Measurements from ENCODE around the gene EFHC1. TPM values are rescaled to one million over a fixed set of nuclear protein-coding genes. Genes with fewer than 3 reads are reported as not detected.

The EFHC1 gene
- total RNA-seq, 1 donor from 2014 or later: 43.6 TPM

GRCh38 chr6:52494298-52495072, 74.3 kb downstream of the EFHC1 start:
- H3K4me1 Mint-ChIP-seq (ENCODE audit: low read depth): peaks cover 2% of the 10 kb centered on the region
- H3K27ac Mint-ChIP-seq: no peak overlapping the region
- peaks cover 3% of the 10 kb centered on the region for H3K9me3 Mint-ChIP-seq (ENCODE audit: low read depth)
- no peaks in the 10 kb centered on the region for H3K27me3 Mint-ChIP-seq
- no peak for DNase-seq (ENCODE audit: low spot score, unreplicated experiment)
- H3K36me3 Mint-ChIP-seq (ENCODE audit: insufficient read depth): peaks cover 10% of the 10 kb centered on the region
- no peak for TF ChIP-seq CTCF (IDR thresholded peaks at IDR 0.05; ENCODE audit: unreplicated experiment)
- no peak overlapping the region for H3K4me3 Mint-ChIP-seq (ENCODE audit: low read depth)

GRCh38 chr6:52495922-52496321, 75.8 kb downstream of the EFHC1 start:
- Mint-ChIP-seq H3K27ac (no peak overlapping the region), H3K9me3 (ENCODE audit: low read depth) (peaks cover 3% of the 10 kb centered on the region), H3K4me1 (ENCODE audit: low read depth) (peaks cover 2% of the 10 kb centered on the region), H3K4me3 (ENCODE audit: low read depth) (no peak overlapping the region), H3K36me3 (ENCODE audit: insufficient read depth) (peaks cover 9% of the 10 kb centered on the region), H3K27me3 (no peaks in the 10 kb centered on the region)
- no peak for TF ChIP-seq CTCF (IDR thresholded peaks at IDR 0.05; ENCODE audit: unreplicated experiment)
- DNase-seq (ENCODE audit: low spot score, unreplicated experiment): no peak

- Mint-ChIP-seq H3K27me3 (no peaks in the 10 kb centered on the region), H3K4me3 (ENCODE audit: low read depth) (no peak overlapping the region), H3K4me1 (ENCODE audit: low read depth) (peaks cover 2% of the 10 kb centered on the region), H3K9me3 (ENCODE audit: low read depth) (peaks cover 3% of the 10 kb centered on the region), H3K27ac (no peak overlapping the region), H3K36me3 (ENCODE audit: insufficient read depth) (peaks cover 7% of the 10 kb centered on the region)
- TF ChIP-seq CTCF (IDR thresholded peaks at IDR 0.05; ENCODE audit: unreplicated experiment): no peak
- DNase-seq (ENCODE audit: low spot score, unreplicated experiment): no peak
These were observed 76.5 kb downstream of the EFHC1 start for GRCh38 chr6:52496631-52497030.

GRCh38 chr6:52497652-52498408, 77.7 kb downstream of the EFHC1 start:
- TF ChIP-seq CTCF (IDR thresholded peaks at IDR 0.05; ENCODE audit: unreplicated experiment): no peak
- H3K36me3 Mint-ChIP-seq (ENCODE audit: insufficient read depth): peaks cover 10% of the 10 kb centered on the region
- H3K9me3 Mint-ChIP-seq (ENCODE audit: low read depth): peaks cover 3% of the 10 kb centered on the region
- no peaks in the 10 kb centered on the region for H3K27me3 Mint-ChIP-seq
- DNase-seq (ENCODE audit: low spot score, unreplicated experiment): no peak
- peak overlapping the region; percentile 45 for H3K27ac Mint-ChIP-seq
- H3K4me3 Mint-ChIP-seq (ENCODE audit: low read depth): no peak overlapping the region
- H3K4me1 Mint-ChIP-seq (ENCODE audit: low read depth): peaks cover 2% of the 10 kb centered on the region

GRCh38 chr6:52498538-52499017, 78.4 kb downstream of the EFHC1 start:
- Mint-ChIP-seq H3K4me1 (ENCODE audit: low read depth) (peaks cover 2% of the 10 kb centered on the region), H3K27me3 (no peaks in the 10 kb centered on the region), H3K27ac (peak overlapping the region; percentile 16), H3K36me3 (ENCODE audit: insufficient read depth) (peaks cover 10% of the 10 kb centered on the region), H3K4me3 (ENCODE audit: low read depth) (no peak overlapping the region), H3K9me3 (ENCODE audit: low read depth) (peaks cover 3% of the 10 kb centered on the region)
- DNase-seq (ENCODE audit: low spot score, unreplicated experiment): no peak
- no peak for TF ChIP-seq CTCF (IDR thresholded peaks at IDR 0.05; ENCODE audit: unreplicated experiment)
